Neural cell (in vitro differentiated cells): ENCODE measurements around the gene PTPRN2. TPM values are rescaled to one million over a fixed set of nuclear protein-coding genes. Genes with fewer than 3 reads are reported as not detected.

Source experiments
- H2AFZ ChIP-seq: fragments of 200-600, 300-800 bp; sonication (generic), shearing (Covaris generic); 2 replicates; pipeline ENCODE4 v1.6.0; 2014; ENCODE audit warnings: low read depth, mild to moderate bottlenecking, antibody characterized with exemption, low read length, moderate library complexity
- H3F3A ChIP-seq: fragments of 200-600 bp; shearing (Covaris generic); 2 replicates; pipeline ENCODE4 v1.6.1; 2016; ENCODE audit warnings: mild to moderate bottlenecking, moderate library complexity, mixed read lengths, antibody characterized with exemption, low read length; ENCODE audit not compliant: insufficient read depth, poor library complexity, severe bottlenecking
- H3K27ac ChIP-seq: fragments of 200-600, 300-800 bp; sonication (generic), shearing (Covaris generic); 2 replicates; pipeline ENCODE4 v1.5.1; 2014; ENCODE audit warnings: mild to moderate bottlenecking, low read length, moderate library complexity
- H3K27me3 ChIP-seq: fragments of 300-800, 200-600 bp; sonication (generic), shearing (Covaris generic); 2 replicates; pipeline ENCODE4 v1.6.0; 2014; ENCODE audit warnings: mild to moderate bottlenecking, low read depth, low read length, moderate library complexity; ENCODE audit not compliant: insufficient read depth
- H3K36me3 ChIP-seq: fragments of 300-800, 200-600 bp; sonication (generic), shearing (Covaris generic); 2 replicates; pipeline ENCODE4 v1.5.1; 2014; ENCODE audit warnings: mild to moderate bottlenecking, antibody characterized with exemption, low read length, moderate library complexity; ENCODE audit not compliant: insufficient read depth
- H3K4me2 ChIP-seq: fragments of 300-800, 200-600 bp; sonication (generic), shearing (Covaris generic); 2 replicates; pipeline ENCODE4 v1.6.0; 2014; ENCODE audit warnings: mild to moderate bottlenecking, low read length
- H3K4me3 ChIP-seq: fragments of 300-800, 200-600 bp; sonication (generic), shearing (Covaris generic); 2 replicates; pipeline ENCODE4 v1.5.1; 2014; ENCODE audit warnings: mild to moderate bottlenecking, low read length, moderate library complexity
- H3K79me2 ChIP-seq: fragments of 200-600 bp; shearing (Covaris generic); replicated peaks from 2 replicates; pipeline ENCODE4 v1.6.0; 2014; ENCODE audit warnings: mild to moderate bottlenecking, low read length, moderate library complexity; ENCODE audit not compliant: insufficient read depth
- H3K9ac ChIP-seq: fragments of 300-800, 200-600 bp; sonication (generic), shearing (Covaris generic); 2 replicates; pipeline ENCODE4 v1.6.1; 2016; ENCODE audit warnings: mild to moderate bottlenecking, low read length, mixed read lengths
- H3K9me2 ChIP-seq: fragments of 200-600 bp; shearing (Covaris generic); 2 replicates; pipeline ENCODE4 v1.6.1; 2016; ENCODE audit warnings: mild to moderate bottlenecking, low read length, mixed read lengths; ENCODE audit not compliant: insufficient read depth
- H3K9me3 ChIP-seq: fragments of 200-600, 300-800 bp; sonication (generic), shearing (Covaris generic); 2 replicates; pipeline ENCODE4 v1.6.1; 2016; ENCODE audit warnings: mild to moderate bottlenecking, mixed run types, low read length, moderate library complexity, mixed read lengths
- H4K20me1 ChIP-seq: fragments of 200-600 bp; shearing (Covaris generic); 2 replicates; pipeline ENCODE4 v1.6.1; 2016; ENCODE audit warnings: mild to moderate bottlenecking, mixed run types; ENCODE audit not compliant: insufficient read depth
- CTCF ChIP-seq: fragments of 450-650 bp; IDR thresholded peaks from 2 replicates; pipeline ENCODE4 v1.5.1; 2014; ENCODE audit warnings: antibody characterized with exemption, mild to moderate bottlenecking, moderate library complexity; ENCODE audit not compliant: poor library complexity, severe bottlenecking
- EP300 ChIP-seq: fragments of 450-650 bp; conservative IDR thresholded peaks from 2 replicates; pipeline ENCODE4 v1.6.1; 2014; ENCODE audit warnings: antibody characterized with exemption, mild to moderate bottlenecking, moderate library complexity; ENCODE audit not compliant: poor library complexity, severe bottlenecking
- EZH2 ChIP-seq: fragments of 200-600, 300-800 bp; shearing (Covaris generic), sonication (generic); IDR thresholded peaks from 2 replicates; pipeline ENCODE4 v1.6.1; 2014; ENCODE audit warnings: antibody characterized with exemption, low read length, borderline replicate concordance, mild to moderate bottlenecking; ENCODE audit not compliant: insufficient read depth, poor library complexity, severe bottlenecking
- MXI1 ChIP-seq: fragments of 450-650 bp; conservative IDR thresholded peaks from 2 replicates; pipeline ENCODE4 v1.6.1; 2014; ENCODE audit warnings: antibody characterized with exemption, mild to moderate bottlenecking; ENCODE audit not compliant: poor library complexity, severe bottlenecking
- POLR2AphosphoS5 ChIP-seq: IDR thresholded peaks from 2 replicates; pipeline ENCODE4 v1.6.1; 2012
- RAD21 ChIP-seq: fragments of 450-650 bp; conservative IDR thresholded peaks from 2 replicates; pipeline ENCODE4 v1.6.1; 2014; ENCODE audit warnings: antibody characterized with exemption, mild to moderate bottlenecking, moderate library complexity
- REST ChIP-seq: IDR thresholded peaks from 2 replicates; pipeline ENCODE4 v1.6.1; 2012; ENCODE audit warnings: borderline replicate concordance
- SMC3 ChIP-seq: fragments of 450-650 bp; conservative IDR thresholded peaks from 2 replicates; pipeline ENCODE4 v1.6.1; 2014; ENCODE audit warnings: antibody characterized with exemption, mild to moderate bottlenecking, moderate library complexity; ENCODE audit not compliant: poor library complexity
- TAF1 ChIP-seq: IDR thresholded peaks from 2 replicates; pipeline ENCODE4 v1.6.1; 2012; ENCODE audit warnings: low read depth
- polyA plus RNA-seq: library from polyadenylated mRNA; depleted of rRNA; stranded (reverse); fragments of >200 nt; gene quantifications from 2 replicates; pipeline ENCODE4 v1.2.3, GENCODE V29; 2014

Gene PTPRN2
- polyA plus RNA-seq, 1 donor from 2014 or later, result 31.0 TPM

DNA sequence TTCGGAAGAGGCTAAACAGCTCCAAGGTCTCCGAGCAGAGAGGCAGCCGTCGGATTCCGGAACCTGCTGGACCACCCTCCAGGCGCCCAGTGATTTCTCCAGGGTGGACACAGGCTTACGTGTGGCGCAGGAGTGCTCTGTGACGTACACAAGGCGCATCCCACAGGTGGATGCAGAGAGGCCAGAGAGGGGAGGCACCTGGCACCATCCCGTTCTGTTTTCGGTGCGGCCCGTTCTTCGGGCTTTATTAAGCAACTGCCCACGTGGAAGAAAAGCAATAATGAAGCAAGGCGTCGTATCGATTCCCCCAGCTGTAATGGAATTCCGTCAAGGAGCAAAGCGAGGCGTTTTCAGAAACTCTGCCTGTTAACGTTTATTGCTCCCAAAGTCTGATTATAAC is 163.6 kb downstream of the PTPRN2 start:
- TF ChIP-seq RAD21, result no peak
- TF ChIP-seq CTCF, result no peak
- no peak for TF ChIP-seq MXI1
- TF ChIP-seq POLR2AphosphoS5, result no peak
- no peak for TF ChIP-seq SMC3
- TF ChIP-seq REST, result no peak
- TF ChIP-seq EP300, result no peak
- TF ChIP-seq EZH2, result no peak
- TF ChIP-seq TAF1, result no peak
- Histone ChIP-seq H3K79me2 (no peaks in the 10 kb centered on the region), H3K27ac (no peak overlapping the region), H3K9me3 (no peaks in the 10 kb centered on the region), H4K20me1 (no peaks in the 10 kb centered on the region), H3K9ac (no peak overlapping the region), H2AFZ (no peak overlapping the region), H3K27me3 (no peaks in the 10 kb centered on the region), H3F3A (no peaks in the 10 kb centered on the region), H3K4me2 (no peak overlapping the region), H3K36me3 (no peaks in the 10 kb centered on the region), H3K9me2 (no peaks in the 10 kb centered on the region), H3K4me3 (no peak overlapping the region)

- H3K9ac ChIP-seq, result no peak overlapping the region
- H3K9me2 ChIP-seq, result no peaks in the 10 kb centered on the region
- no peak overlapping the region for H3K4me3 ChIP-seq
- H3K27me3 ChIP-seq, result no peaks in the 10 kb centered on the region
- no peak overlapping the region for H3K4me2 ChIP-seq
- no peaks in the 10 kb centered on the region for H3K36me3 ChIP-seq
- H3K27ac ChIP-seq, result no peak overlapping the region
- H4K20me1 ChIP-seq, result no peaks in the 10 kb centered on the region
- no peak for TF ChIP-seq RAD21
- no peak for TF ChIP-seq MXI1
- no peak for TF ChIP-seq CTCF
- no peak for TF ChIP-seq TAF1
- TF ChIP-seq SMC3, result no peak
- TF ChIP-seq REST, result no peak
- no peak for TF ChIP-seq EZH2
- no peak for TF ChIP-seq POLR2AphosphoS5
- no peak for TF ChIP-seq EP300
- no peaks in the 10 kb centered on the region for H3K9me3 ChIP-seq
- H3K79me2 ChIP-seq, result no peaks in the 10 kb centered on the region
- no peak overlapping the region for H2AFZ ChIP-seq
- H3F3A ChIP-seq, result no peaks in the 10 kb centered on the region
Observed at GRCh38 chr7:158422887-158423560, 164.6 kb downstream of the PTPRN2 start.
